Measurements from ENCODE around the gene SIRPB2.
A peak's percentile ranks its signal among the peaks of the same experiment; 100 is the strongest.

Gene SIRPB2
- long read RNA-seq, partial matches to known transcripts: 2 of 8 reads
- long read RNA-seq, other reads (novel, unspliced or antisense): 3 of 8 reads

GRCh38 chr20:1491281-1491840 is at the start of gene SIRPB2:
SIRPB2 (minus strand) TSS chr20:1491420; CDS start chr20:1491359, 61 bp downstream.
- Histone ChIP-seq H3K27me3 (ENCODE audit: insufficient read depth, poor library complexity, severe bottlenecking) (no peaks in the 10 kb centered on the region), H3K27ac (replicated peaks) (peak within 1 kb of the TSS; percentile 82), H3K4me3 (replicated peaks; ENCODE audit: insufficient read depth, low read length) (peak within 1 kb of the TSS; percentile 69)
- peak; percentile 82 to 95 for DNase-seq (ENCODE audit: low read depth in 1 of 2, low spot score in 1 of 2)
- TF ChIP-seq SPI1 (IDR thresholded peaks at IDR 0.05; ENCODE audit: borderline replicate concordance, low read depth) (peak; percentile 73), POLR2AphosphoS5 (IDR thresholded peaks at IDR 0.05; ENCODE audit: low read depth) (peak; percentile 61), GABPA (IDR thresholded peaks at IDR 0.05; ENCODE audit: low read depth) (no peak)
- TF ChIP-seq, protein P1, sequence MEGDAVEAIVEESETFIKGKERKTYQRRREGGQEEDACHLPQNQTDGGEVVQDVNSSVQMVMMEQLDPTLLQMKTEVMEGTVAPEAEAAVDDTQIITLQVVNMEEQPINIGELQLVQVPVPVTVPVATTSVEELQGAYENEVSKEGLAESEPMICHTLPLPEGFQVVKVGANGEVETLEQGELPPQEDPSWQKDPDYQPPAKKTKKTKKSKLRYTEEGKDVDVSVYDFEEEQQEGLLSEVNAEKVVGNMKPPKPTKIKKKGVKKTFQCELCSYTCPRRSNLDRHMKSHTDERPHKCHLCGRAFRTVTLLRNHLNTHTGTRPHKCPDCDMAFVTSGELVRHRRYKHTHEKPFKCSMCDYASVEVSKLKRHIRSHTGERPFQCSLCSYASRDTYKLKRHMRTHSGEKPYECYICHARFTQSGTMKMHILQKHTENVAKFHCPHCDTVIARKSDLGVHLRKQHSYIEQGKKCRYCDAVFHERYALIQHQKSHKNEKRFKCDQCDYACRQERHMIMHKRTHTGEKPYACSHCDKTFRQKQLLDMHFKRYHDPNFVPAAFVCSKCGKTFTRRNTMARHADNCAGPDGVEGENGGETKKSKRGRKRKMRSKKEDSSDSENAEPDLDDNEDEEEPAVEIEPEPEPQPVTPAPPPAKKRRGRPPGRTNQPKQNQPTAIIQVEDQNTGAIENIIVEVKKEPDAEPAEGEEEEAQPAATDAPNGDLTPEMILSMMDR (IDR thresholded peaks at IDR 0.05; ENCODE audit: insufficient read depth, low read length): no peak

GRCh38 chr20:1539816-1540419 is 48.7 kb upstream of the SIRPB2 start:
- Histone ChIP-seq H3K27ac (replicated peaks) (no peak overlapping the region), H3K27me3 (ENCODE audit: insufficient read depth, poor library complexity, severe bottlenecking) (no peaks in the 10 kb centered on the region), H3K4me3 (replicated peaks; ENCODE audit: insufficient read depth, low read length) (no peak overlapping the region)
- DNase-seq (ENCODE audit: low read depth in 1 of 2, low spot score in 1 of 2): no peak
- no peak for TF ChIP-seq SPI1 (IDR thresholded peaks at IDR 0.05; ENCODE audit: borderline replicate concordance, low read depth)

DNA sequence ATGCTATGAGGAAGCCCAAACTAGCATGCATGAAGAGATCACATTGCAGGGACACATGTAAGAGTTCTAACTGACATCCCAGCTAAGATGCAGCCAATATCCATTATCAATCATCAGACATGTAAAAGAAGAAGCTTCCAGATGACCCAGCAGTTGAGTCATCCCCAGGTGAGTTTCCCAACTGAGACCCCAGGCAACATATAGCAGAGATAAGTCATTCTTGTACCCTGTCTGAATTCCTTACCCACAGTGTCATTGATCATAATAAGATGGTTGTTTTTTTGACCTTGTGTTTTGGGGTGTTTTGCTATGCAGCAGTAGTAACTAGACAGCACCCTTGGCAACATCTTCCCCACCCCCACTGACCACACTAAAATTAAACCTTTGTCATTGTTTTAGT is 47.4 kb upstream of the SIRPB2 start:
- Histone ChIP-seq H3K4me3 (replicated peaks; ENCODE audit: insufficient read depth, low read length) (no peak overlapping the region), H3K27me3 (ENCODE audit: insufficient read depth, poor library complexity, severe bottlenecking) (no peaks in the 10 kb centered on the region), H3K27ac (replicated peaks) (peak overlapping the region; percentile 84)
- TF ChIP-seq SPI1 (IDR thresholded peaks at IDR 0.05; ENCODE audit: borderline replicate concordance, low read depth): no peak
- DNase-seq (ENCODE audit: low read depth in 1 of 2, low spot score in 1 of 2): no peak

GRCh38 chr20:1537731-1538058 is 46.5 kb upstream of the SIRPB2 start:
- DNase-seq (ENCODE audit: low read depth in 1 of 2, low spot score in 1 of 2): peak; percentile 47 to 98
- no peak overlapping the region for H3K4me3 ChIP-seq (replicated peaks; ENCODE audit: insufficient read depth, low read length)
- peak; percentile 75 for TF ChIP-seq POLR2AphosphoS5 (IDR thresholded peaks at IDR 0.05; ENCODE audit: low read depth)
- TF ChIP-seq GABPA (IDR thresholded peaks at IDR 0.05; ENCODE audit: low read depth): no peak
- TF ChIP-seq SPI1 (IDR thresholded peaks at IDR 0.05; ENCODE audit: borderline replicate concordance, low read depth): peak; percentile 95
- TF ChIP-seq, protein P2, sequence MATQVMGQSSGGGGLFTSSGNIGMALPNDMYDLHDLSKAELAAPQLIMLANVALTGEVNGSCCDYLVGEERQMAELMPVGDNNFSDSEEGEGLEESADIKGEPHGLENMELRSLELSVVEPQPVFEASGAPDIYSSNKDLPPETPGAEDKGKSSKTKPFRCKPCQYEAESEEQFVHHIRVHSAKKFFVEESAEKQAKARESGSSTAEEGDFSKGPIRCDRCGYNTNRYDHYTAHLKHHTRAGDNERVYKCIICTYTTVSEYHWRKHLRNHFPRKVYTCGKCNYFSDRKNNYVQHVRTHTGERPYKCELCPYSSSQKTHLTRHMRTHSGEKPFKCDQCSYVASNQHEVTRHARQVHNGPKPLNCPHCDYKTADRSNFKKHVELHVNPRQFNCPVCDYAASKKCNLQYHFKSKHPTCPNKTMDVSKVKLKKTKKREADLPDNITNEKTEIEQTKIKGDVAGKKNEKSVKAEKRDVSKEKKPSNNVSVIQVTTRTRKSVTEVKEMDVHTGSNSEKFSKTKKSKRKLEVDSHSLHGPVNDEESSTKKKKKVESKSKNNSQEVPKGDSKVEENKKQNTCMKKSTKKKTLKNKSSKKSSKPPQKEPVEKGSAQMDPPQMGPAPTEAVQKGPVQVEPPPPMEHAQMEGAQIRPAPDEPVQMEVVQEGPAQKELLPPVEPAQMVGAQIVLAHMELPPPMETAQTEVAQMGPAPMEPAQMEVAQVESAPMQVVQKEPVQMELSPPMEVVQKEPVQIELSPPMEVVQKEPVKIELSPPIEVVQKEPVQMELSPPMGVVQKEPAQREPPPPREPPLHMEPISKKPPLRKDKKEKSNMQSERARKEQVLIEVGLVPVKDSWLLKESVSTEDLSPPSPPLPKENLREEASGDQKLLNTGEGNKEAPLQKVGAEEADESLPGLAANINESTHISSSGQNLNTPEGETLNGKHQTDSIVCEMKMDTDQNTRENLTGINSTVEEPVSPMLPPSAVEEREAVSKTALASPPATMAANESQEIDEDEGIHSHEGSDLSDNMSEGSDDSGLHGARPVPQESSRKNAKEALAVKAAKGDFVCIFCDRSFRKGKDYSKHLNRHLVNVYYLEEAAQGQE (IDR thresholded peaks at IDR 0.05; ENCODE audit: insufficient replicate concordance, low read depth): no peak
- TF ChIP-seq, protein P1 (IDR thresholded peaks at IDR 0.05; ENCODE audit: insufficient read depth, low read length): no peak
- H3K27ac ChIP-seq (replicated peaks): peak overlapping the region; percentile 84
- no peaks in the 10 kb centered on the region for H3K27me3 ChIP-seq (ENCODE audit: insufficient read depth, poor library complexity, severe bottlenecking)

DNA sequence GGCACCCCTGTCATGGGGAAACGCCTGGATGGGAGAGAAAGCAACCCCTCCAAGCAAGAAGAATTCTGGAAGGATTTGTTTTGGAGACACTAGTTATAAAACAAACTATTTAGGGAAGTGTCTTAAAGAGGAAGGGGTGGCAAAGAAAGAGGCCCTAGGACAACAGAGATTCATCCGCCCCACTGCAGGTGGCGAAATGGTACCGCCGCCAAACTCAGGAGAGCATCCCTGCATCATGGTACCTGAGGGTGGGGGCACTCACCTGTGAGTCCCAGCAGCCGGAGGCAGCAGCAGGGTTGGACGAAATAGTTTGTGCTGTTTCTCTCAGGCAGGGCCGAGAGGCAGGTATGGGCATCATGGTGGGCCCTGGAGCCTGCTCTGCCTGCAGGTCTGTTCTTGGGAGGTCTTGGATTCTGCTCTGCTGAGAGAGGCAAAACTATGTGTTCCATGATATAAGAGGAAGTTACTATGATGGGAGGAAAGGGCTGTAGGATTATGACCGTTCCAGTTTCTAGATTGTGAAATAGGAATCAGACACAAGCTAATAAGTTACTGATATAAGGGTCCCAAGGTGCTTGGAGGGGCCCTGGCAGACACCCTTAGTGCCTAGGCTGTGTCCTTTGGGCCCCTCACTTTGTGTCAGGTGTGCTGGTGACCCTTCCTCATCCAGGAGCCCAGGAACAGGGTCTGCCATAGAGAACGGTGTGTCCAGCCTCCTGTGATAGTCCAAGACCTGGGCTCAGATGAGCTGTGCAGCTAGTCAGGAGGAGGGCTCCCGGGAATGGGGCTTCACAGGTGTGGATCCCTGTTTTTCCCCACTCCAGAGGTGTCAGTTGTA is 45.9 kb upstream of the SIRPB2 start:
- Histone ChIP-seq H3K27ac (replicated peaks) (peak overlapping the region; percentile 84), H3K27me3 (ENCODE audit: insufficient read depth, poor library complexity, severe bottlenecking) (no peaks in the 10 kb centered on the region), H3K4me3 (replicated peaks; ENCODE audit: insufficient read depth, low read length) (no peak overlapping the region)
- TF ChIP-seq POLR2AphosphoS5 (IDR thresholded peaks at IDR 0.05; ENCODE audit: low read depth) (no peak), SPI1 (IDR thresholded peaks at IDR 0.05; ENCODE audit: borderline replicate concordance, low read depth) (peak; percentile 96), GABPA (IDR thresholded peaks at IDR 0.05; ENCODE audit: low read depth) (0 out of 2 replicates have a peak, but pooled peaks have one; percentile 20)
- TF ChIP-seq, protein P1 (IDR thresholded peaks at IDR 0.05; ENCODE audit: insufficient read depth, low read length): no peak
- TF ChIP-seq, protein P2 (IDR thresholded peaks at IDR 0.05; ENCODE audit: insufficient replicate concordance, low read depth): no peak
- DNase-seq (ENCODE audit: low read depth in 1 of 2, low spot score in 1 of 2): peak in 1 of 2 experiments; percentile 64
